Measurements from ENCODE around the gene LZTR1. TPM values are rescaled to one million over a fixed set of nuclear protein-coding genes. Genes with fewer than 3 reads are reported as not detected.
A peak's percentile ranks its signal among the peaks of the same experiment; 100 is the strongest.

Gene LZTR1
- total RNA-seq, 1 donor from 2014 or later = 38.4 TPM

DNA sequence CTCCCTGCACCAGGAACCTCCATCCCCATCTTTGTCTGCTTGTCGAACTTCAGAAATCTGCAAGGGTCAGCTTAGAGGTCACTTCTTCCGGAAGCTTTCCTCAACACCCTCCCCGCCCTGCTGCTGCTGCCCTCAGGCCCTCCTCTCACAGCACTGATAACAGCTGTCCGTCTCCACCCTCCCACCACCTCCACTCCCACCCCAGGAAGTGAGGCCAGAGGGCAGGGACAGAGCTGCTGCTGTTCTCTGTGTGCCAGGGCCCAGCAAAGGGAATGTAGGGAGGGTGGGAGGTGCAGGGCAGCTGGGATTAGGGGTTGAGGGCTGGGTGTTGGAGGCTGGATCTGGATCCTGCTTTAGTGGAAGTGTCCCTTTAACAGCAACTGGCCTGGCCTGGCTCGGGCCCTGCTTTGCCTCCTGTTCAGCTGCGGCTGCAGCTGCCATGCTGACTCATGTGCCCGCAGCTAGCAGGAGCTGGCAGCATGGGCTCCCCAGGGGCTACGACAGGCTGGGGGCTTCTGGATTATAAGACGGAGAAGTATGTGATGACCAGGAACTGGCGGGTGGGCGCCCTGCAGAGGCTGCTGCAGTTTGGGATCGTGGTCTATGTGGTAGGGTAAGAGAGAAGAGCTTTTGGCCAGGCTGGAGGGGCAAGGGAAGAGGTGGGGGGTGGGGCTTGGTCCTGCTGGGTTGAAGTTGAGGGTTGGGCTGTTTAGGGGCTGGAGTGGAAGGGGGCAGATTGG is 32.8 kb downstream of the LZTR1 start, which contains the start of gene P2RX6:
TSS of gene P2RX6 (plus strand) at position 440 of the 740 bp plus-strand sequence. CDS start at position 450, 10 bp downstream.
- DNase-seq (ENCODE audit: low read depth in 2 of 2) = no peak

DNA sequence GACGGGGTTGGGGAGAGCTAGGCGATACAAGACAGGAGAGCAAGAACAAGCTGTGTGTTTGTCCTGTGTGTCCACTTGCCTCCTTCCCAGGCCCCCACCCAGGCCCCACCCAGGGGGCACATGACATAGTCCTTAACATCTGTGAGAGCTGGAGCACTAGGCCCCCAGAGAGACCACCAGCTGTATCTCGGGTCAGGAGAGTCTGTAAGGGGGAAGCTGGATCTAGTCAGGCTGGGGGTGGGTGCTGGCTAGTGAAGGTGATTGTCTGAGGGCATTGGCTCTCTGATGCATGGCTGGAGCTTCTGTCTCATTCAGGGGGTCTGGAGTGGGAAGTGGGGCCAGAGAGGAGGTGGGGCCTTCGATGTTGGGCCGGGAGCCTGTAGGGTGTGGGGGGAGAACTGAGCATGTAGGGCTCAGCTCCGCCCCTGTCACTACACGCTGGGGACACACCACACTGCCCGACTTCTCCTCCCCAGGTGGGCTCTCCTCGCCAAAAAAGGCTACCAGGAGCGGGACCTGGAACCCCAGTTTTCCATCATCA is 33.4 kb downstream of the LZTR1 start:
- DNase-seq (ENCODE audit: low read depth in 2 of 2) = no peak

DNA sequence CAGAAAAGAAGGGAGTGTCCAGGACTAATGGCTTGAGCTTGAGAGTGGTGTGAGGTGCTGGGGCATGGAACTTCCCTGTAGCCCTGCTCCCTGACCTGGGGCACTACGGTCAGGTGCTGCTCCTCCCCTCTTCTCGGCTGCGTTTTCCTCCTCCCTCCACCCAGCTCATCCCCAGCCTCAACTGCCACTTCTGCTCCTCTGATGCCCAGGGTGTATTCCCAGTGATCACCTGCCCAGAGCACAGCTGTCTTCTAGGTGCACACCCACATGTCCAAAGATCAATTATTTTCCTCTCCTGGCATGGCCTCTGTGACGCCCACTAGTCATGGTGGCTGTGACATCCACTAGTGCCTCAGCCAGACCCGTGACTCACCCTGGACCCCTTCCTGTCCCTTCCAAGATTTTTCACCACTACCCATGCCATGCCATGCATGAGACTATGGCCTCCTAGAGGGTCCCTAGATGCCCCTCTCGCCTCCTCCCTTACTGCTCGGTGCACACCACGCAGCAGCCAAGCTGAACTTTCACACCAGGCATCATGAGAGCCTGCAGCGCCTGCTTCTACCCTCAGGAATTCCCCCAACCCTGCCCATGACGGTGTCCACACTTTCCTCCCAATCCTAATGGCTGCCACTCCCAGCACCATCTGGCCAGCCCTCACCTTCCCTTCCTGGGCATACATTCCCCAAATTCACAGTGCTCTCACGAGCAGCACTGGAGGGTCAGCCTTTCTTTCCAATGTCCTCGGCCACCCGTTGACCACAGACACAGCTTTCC is 34.7 kb downstream of the LZTR1 start:
- no peak for DNase-seq (ENCODE audit: low read depth in 2 of 2)

DNA sequence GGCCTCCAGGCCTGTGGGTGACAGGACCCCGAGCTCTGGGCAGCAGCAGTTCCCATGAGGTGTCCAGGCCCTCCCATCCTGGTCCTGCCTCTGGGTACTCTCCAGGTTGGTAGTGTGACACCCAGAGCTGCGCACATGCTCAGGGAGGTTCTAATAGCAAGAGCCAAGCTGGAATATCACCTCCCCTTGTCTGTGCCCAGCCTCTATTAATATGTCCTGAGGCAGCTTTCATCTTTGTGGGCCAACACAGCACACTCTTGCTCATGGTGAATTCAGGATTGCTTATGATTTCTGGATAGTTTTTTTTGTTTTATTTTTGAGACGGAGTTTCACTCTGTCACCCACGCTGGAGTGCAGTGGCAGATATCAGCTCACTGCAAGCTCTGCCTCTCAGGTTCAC is 36.2 kb downstream of the LZTR1 start:
- no peak for DNase-seq (ENCODE audit: low read depth in 2 of 2)

DNA sequence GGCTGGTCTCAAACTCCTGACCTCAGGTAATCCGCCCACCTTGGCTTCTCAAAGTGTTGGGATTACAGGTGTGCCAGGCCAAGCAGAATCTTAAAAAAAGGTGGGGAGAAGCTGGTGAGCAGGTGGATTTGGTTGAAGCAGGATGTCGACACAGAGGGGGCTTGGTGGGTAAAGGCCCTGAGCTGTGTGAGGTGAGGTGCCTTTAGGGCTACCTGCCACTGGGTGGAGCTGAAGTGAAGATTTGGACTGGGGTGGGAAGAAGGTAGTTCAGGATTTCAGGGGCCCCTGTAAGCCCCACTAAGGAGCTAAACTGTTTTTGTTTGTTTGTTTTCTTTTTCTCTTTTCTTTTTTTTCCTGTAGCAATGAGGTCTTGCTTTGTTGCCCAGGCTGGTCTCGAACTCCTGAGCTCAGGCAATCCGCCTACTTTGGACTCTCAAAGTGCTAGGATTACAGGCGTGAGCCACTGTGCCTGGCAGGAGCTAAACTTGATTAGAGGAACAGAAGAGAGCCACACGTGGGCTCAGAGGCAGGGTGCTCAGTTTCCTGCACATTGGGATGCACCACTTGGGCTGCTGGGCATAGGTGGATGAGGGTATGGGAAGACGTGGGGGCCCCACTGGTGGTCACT is 38.8 kb downstream of the LZTR1 start:
- peak in 1 of 2 donors; percentile 14 for DNase-seq (ENCODE audit: low read depth in 2 of 2)

DNA sequence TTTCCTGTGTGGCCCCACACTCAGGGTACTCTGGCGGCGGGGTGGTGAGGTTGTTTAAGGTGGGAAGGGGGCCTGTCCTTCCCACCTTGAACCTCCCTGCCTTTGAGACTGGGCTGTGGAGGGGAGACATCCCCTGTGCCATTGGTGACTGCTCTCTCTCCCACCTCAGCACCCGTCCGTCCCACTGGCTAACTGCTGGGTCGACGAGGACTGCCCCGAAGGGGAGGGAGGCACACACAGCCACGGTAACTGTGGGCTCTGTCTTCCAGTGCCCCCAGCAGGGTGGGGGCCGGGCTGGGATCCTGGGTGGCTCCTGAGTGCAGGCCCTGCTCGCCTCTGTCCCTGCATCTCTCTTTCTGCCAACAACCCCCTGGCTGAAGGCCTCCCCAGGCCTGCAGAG is 40.4 kb downstream of the LZTR1 start:
- DNase-seq (ENCODE audit: low read depth in 2 of 2) = no peak

DNA sequence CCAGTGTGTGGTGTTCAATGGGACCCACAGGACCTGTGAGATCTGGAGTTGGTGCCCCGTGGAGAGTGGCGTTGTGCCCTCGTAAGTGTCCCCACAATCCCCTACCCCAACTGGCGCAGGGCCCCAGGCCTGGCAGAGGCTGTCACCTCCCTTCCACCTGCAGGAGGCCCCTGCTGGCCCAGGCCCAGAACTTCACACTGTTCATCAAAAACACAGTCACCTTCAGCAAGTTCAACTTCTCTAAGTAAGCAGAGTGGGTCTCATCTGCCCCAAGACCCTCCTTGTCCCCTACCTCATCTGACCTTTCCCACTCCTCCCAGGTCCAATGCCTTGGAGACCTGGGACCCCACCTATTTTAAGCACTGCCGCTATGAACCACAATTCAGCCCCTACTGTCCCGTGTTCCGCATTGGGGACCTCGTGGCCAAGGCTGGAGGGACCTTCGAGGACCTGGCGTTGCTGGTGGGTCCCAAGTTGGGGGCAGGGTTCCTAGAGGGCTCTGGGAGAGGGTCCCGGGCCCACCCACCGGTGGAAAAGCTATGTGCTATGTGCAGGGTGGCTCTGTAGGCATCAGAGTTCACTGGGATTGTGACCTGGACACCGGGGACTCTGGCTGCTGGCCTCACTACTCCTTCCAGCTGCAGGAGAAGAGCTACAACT is 41.0 kb downstream of the LZTR1 start:
- no peak for DNase-seq (ENCODE audit: low read depth in 2 of 2)

DNA sequence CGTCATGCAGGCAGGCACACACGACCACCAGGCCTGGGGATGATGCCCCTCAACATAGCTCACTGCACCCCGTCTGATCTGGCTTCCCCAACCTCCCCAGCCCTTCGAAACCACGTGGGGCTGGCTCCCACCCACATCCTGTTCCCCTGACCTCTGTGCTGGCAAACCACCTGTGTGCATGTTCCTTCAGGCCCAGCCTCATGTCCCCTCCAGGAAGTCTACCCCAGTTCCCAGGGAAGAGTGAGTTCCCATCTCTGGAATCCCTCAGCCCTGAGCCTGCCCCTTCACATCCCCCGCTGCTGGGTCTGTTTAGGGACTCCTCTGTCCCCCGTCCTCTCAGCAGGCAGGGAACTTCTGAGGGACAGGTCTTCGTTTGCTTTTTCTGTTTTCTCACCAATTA is 43.2 kb downstream of the LZTR1 start:
- DNase-seq (ENCODE audit: low read depth in 2 of 2) = no peak

DNA sequence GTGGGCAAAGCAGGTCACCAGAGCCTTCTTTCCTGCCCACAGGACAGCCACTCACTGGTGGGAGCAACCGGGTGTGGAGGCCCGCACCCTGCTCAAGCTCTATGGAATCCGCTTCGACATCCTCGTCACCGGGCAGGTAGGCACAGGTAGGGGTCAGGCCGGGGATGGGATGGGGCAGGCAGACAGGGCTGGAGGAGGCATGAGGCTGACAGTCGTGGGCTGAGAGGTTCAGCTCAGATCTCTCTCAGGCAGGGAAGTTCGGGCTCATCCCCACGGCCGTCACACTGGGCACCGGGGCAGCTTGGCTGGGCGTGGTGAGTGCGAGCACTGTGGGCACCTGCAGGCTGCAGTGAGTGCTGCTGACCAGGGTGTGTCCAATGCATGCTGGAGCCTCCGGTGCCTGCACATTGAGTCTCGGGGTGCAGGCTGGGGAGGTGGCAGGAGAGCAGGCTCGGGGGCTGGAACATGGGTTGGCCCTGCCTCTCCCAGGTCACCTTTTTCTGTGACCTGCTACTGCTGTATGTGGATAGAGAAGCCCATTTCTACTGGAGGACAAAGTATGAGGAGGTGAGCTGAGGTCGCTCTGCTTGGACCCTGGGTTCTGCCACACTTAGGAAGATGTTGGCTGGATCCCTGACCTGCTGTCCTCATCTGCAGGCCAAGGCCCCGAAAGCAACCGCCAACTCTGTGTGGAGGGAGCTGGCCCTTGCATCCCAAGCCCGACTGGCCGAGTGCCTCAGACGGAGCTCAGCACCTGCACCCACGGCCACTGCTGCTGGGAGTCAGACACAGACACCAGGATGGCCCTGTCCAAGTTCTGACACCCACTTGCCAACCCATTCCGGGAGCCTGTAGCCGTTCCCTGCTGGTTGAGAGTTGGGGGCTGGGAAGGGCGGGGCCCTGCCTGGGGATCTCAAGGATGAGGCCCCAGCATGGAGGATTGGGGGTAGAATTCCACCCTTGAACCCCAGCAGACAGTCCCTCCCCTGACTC is 44.0 kb downstream of the LZTR1 start:
- DNase-seq (ENCODE audit: low read depth in 2 of 2) = no peak

DNA sequence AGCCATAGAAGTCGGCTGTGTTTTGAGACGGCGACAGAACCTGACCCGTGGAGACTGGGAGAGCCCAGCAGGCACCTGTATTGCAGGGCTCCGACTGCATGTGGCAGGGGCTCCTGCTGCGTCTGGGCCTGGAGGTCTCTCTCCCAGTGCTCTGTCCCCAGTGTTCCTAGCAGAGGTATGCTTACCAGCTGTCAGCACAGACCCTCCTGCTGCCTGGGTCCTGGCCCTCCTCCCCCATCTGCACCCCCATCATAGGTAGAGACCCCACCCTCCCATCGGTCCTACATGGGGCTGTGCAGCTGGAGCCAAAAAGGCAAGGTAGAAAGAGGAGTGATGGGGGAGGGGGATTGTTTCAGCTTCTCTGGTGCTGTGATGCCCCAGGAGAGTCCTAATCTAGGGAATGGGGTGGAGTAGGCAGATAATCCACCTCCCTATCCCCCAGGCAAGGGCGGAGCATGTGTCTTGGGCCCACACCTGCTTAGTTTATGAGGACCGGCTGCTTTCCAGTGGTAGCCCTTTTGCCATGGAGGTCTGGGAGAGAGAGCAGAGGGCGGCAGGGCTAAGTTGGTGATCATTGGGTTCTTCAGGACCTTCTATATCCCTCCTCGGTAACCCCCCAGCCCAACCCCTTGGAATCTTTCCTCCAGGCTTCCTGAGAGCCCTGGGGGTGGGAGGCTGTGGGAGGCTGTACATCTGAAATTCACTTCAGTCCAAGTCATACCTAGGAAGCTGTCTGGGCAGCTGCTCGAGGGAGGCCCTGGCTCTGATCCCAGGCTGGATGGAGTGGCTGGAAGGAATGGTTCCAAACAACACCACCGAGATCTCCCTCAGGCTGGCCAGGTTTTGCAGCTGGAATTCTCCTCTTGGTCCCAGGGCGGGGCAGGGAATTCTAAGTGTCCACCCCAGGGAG is 44.9 kb downstream of the LZTR1 start:
- DNase-seq (ENCODE audit: low read depth in 2 of 2) = no peak

DNA sequence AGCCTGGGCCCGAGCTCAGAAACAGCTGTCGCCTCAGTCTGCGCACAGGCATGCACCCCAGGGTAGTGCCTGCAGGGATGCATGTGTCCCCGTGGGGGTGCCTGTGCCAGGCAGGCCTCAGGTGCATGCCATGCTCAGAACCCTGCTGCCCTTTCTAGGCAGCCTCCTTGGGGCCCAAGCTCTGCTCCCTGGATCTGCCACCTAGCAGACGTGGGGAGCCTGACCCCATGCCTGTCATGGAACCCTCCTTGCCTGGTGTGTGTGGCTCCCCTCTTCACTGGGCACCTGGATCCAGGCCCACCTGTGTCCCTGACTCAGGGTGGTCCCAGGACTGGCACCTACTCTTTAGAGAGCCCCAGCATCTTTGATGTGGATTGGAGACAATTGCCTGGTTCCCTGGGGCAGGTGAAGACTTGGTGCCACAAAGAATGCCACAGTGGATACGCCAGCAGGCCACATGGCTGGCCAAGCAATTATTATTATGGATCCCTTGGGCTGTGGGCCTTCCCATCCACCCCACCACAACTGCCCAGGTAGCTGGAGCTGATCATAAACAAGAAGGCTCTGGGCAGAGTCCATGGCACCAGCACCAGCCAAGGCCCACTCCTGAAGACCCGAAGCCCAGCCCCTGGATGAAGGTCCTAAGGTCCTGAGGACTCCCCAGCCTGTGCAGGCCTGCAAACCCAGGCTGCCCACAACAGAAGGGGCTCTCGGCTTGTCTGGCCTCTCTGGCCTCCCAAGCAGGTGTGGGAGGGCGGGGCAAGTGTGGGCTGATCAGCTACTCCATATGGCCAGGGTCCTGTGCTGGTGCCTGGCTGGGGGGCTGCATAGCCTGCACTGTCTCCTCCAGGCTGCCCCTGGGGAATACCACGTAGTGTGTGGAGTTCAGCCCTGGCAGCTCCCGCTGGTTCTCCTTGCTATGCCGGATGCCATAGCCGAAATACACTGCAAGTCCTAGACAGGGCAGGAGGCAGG is 46.5 kb downstream of the LZTR1 start:
- DNase-seq (ENCODE audit: low read depth in 2 of 2) = no peak

DNA sequence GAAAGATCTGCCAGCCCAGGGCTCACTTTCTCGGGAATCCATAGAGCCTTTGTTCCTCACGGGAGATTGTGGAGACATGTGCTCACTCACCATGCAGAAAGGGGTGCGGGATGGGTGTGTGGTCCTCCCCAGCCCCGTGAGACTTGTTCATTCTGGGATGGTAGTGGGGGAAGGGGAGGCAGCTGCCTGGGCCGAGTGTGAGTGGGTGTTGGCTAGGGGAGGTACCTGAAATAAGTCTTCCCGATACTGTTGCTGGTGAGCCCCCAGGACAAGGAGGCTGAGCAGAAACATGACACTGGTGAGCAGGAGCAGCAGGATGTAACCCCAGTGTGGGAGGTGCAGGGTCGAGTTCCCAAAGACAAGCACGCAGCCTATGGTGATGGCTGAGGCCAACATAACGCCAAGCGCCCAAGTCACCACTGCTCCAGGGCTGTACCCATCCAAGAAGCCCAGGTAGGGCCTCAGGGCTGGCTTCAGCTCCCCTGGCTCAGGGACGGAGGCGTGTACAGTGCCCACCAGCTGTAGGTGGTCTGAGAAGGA is 47.5 kb downstream of the LZTR1 start:
- no peak for DNase-seq (ENCODE audit: low read depth in 2 of 2)

DNA sequence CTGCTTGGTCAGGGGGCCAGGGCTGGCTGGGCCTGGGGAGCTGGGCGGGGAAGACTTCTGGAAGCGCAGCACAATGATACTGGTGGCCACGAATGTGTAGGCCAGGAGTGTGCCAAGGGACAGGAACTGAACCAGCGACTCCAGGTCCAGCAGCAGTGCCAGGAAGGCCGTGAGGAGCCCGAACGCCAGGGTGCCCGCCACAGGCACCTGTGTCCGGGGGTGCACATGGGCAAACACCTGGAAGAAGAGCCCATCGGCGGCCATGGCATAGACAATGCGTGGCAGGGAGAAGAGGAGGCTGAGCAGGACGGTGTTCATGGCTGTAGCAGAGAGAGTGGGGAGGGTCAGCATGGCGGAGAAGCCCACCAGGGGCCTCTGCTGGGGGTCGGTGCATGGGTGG is 47.9 kb downstream of the LZTR1 start:
- no peak for DNase-seq (ENCODE audit: low read depth in 2 of 2)

DNA sequence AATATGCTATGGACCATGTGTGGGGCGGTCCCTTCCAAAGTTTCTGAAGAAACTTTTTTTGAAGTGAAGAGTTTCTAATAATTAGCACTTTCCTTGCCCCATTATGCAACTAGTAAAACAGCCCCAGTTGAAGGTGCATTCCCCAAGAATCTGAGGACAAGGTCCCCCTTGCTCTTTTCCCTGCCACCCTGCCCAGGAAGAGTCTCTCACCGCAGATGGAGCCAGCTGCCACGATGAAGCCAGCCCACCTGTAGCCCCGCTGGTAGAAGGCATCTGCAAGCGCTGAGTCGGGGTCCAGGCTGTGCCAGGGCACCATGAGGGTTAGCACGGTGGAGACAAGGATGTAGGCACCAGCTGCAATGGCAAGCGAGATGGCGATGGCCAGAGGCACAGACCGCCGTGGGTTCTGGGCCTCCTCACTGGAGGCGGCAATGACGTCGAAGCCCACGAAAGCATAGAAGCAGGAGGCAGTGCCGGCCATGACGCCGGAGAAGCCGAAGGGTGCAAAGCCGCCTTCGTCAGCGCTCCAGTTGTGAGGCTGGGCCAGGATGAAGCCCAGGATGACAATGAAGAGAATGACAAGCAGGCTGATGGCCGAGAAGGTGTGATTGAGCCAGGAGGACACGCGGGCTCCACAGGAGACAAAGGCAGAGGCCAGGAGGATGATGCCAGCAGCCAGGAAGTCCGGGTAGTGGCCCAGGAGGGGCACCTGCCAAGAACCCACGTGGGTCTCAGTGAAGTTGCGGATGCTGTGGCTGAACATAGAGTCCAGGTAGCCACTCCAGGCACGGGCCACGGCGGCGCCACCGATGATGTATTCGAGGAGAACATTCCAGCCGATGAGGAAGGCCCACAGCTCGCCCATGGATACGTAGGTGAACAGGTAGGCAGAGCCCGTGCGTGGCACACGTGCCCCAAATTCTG is 48.8 kb downstream of the LZTR1 start:
- no peak for DNase-seq (ENCODE audit: low read depth in 2 of 2)

DNA sequence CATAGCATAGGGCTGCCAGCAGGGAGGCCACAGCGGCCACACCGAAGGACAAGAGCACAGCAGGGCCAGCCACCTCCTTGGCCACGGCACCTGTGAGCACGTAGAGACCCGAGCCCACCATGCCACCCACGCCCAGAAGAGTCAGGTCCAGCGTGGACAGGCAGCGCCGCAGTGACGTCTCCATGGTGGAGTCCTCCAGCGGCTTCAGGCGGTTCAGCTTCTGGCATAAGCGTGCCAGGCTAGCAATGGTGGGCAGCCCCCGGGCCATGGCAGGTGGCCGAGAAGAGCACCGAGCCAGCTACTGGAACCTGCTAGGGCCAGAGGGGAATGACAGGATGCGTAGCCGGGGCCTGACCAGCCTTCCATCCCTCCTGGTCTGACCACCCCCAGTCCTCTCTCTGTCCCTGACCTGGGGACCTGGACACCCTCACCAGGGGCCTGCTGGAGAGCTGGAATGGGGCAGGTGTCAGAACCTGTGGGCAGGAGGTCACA is 49.5 kb downstream of the LZTR1 start:
- DNase-seq (ENCODE audit: low read depth in 2 of 2) = no peak

DNA sequence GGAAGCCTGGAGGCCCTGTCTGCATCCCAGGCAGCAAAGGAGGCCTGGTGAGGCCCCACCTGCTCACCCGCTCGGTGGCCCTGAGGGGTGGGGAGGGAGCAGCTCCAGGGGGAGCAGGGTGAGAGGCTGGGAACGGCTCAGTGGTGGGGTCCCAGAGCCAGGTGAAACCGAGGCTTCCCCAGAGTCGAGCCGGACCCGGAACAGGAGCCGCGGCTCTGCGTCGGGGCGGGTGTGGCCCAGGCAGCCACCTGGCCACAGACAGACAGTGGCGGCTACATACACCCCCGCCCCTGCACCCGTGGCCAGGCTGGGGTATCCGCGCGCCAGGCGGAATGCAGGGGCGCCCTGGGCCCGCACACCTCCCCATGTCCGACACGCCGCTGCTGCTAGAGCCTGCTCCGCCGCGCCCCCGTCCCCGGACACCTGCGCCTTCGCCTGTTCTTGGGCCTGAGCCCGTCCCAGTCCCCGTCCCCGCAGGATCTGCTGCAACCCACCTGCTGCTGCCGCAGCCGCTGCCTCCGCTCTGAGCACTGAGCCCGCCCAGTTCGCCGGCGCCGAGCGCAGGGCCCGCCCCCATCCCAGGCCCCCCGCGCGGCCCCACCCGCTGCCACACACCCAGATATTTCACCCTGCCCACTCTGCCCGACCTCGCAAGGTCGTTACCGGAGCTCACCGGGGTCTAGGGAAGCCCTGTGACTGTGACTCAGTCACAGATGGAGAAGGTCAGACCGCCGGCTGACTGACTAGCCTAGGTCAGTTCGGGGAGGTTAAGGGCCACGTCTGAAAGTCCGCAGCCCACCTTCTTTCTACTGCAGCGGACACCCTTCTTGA is 50.2 kb downstream of the LZTR1 start, which contains the start of gene SLC7A4:
TSS of gene SLC7A4 (minus strand) at position 525 of the 831 bp plus-strand sequence. CDS start 749 bp downstream, outside the sequence.
- DNase-seq (ENCODE audit: low read depth in 2 of 2) = no peak
